ENCODE results near the gene TRIM29.

The TRIM29 gene

GRCh38 chr11:120168108-120168959 lies 30.4 kb upstream of the TRIM29 start:
- TF ChIP-seq YY1 (IDR thresholded peaks at IDR 0.05; ENCODE audit: low read depth) (no peak), USF1 (IDR thresholded peaks at IDR 0.05) (no peak), EGR1 (IDR thresholded peaks at IDR 0.05) (no peak)

GRCh38 chr11:120167659-120168058 lies 29.7 kb upstream of the TRIM29 start:
- TF ChIP-seq NFIC (IDR thresholded peaks at IDR 0.05) (peak; percentile 35; the same call in 1 of the 2 replicates), REST (IDR thresholded peaks at IDR 0.05; ENCODE audit: low read depth) (no peak)

- TF ChIP-seq ZBTB7A (IDR thresholded peaks at IDR 0.05; ENCODE audit: low read depth): no peak
- TF ChIP-seq CEBPB (IDR thresholded peaks at IDR 0.05): no peak
- TF ChIP-seq RAD21 (IDR thresholded peaks at IDR 0.05; ENCODE audit: low read depth): no peak
- no peak for TF ChIP-seq EGR1 (IDR thresholded peaks at IDR 0.05)
- TF ChIP-seq TAF1 (IDR thresholded peaks at IDR 0.05; ENCODE audit: low read depth): no peak
- no peak for TF ChIP-seq TEAD4 (IDR thresholded peaks at IDR 0.05)
- TF ChIP-seq CREB1 (IDR thresholded peaks at IDR 0.05; ENCODE audit: low read depth): no peak
- no peak for TF ChIP-seq FOXM1 (IDR thresholded peaks at IDR 0.05; ENCODE audit: borderline replicate concordance, low read depth)
- no peak for TF ChIP-seq TCF12 (IDR thresholded peaks at IDR 0.05; ENCODE audit: low read depth)
These were observed 22.5 kb upstream of the TRIM29 start for GRCh38 chr11:120160436-120160835.

GRCh38 chr11:120153221-120153620 lies 15.3 kb upstream of the TRIM29 start:
- no peak for TF ChIP-seq CEBPB (IDR thresholded peaks at IDR 0.05)
- no peak for TF ChIP-seq EGR1 (IDR thresholded peaks at IDR 0.05)
- TF ChIP-seq TEAD4 (IDR thresholded peaks at IDR 0.05): no peak
- no peak for TF ChIP-seq USF1 (IDR thresholded peaks at IDR 0.05)
- TF ChIP-seq FOXM1 (IDR thresholded peaks at IDR 0.05; ENCODE audit: borderline replicate concordance, low read depth): no peak
- TF ChIP-seq CREB1 (IDR thresholded peaks at IDR 0.05; ENCODE audit: low read depth): no peak
- TF ChIP-seq EP300 (IDR thresholded peaks at IDR 0.05; ENCODE audit: borderline replicate concordance): no peak
- no peak for TF ChIP-seq REST (IDR thresholded peaks at IDR 0.05; ENCODE audit: low read depth)
- TF ChIP-seq TCF12 (IDR thresholded peaks at IDR 0.05; ENCODE audit: low read depth): no peak
- no peak for TF ChIP-seq YY1 (IDR thresholded peaks at IDR 0.05; ENCODE audit: low read depth)
- no peak for TF ChIP-seq MAX (IDR thresholded peaks at IDR 0.05)
- no peak for TF ChIP-seq NFIC (IDR thresholded peaks at IDR 0.05)
- no peak for TF ChIP-seq TAF1 (IDR thresholded peaks at IDR 0.05; ENCODE audit: low read depth)
- TF ChIP-seq ZBTB7A (IDR thresholded peaks at IDR 0.05; ENCODE audit: low read depth): no peak
- no peak for TF ChIP-seq RAD21 (IDR thresholded peaks at IDR 0.05; ENCODE audit: low read depth)

GRCh38 chr11:120151536-120151935 lies 13.6 kb upstream of the TRIM29 start:
- no peak for TF ChIP-seq TCF12 (IDR thresholded peaks at IDR 0.05; ENCODE audit: low read depth)
- TF ChIP-seq EP300 (IDR thresholded peaks at IDR 0.05; ENCODE audit: borderline replicate concordance): no peak
- no peak for TF ChIP-seq YY1 (IDR thresholded peaks at IDR 0.05; ENCODE audit: low read depth)
- no peak for TF ChIP-seq RAD21 (IDR thresholded peaks at IDR 0.05; ENCODE audit: low read depth)
- TF ChIP-seq REST (IDR thresholded peaks at IDR 0.05; ENCODE audit: low read depth): no peak
- no peak for TF ChIP-seq CEBPB (IDR thresholded peaks at IDR 0.05)
- TF ChIP-seq NFIC (IDR thresholded peaks at IDR 0.05): no peak
- TF ChIP-seq MAX (IDR thresholded peaks at IDR 0.05): no peak

Data from Ishikawa (cell line).